Epithelial cell of prostate (primary cell): Measurements from ENCODE around the gene RAPGEF2.
"Not testable (repeated sequence)": the region's sequence is repeated elsewhere in the genome, so short reads cannot be mapped to it uniquely, and the experiment has no call there.

Experiments used
- DNase-seq: peaks from one replicate; pipeline ENCODE4 v3.0.0-alpha.2; 2011; ENCODE audit warnings: low read depth, low spot score
- H3K27ac ChIP-seq: fragments of 450-650 bp; 2 replicates; pipeline ENCODE4 v1.5.1; 2017; ENCODE audit warnings: mild to moderate bottlenecking

RAPGEF2 gene

DNA sequence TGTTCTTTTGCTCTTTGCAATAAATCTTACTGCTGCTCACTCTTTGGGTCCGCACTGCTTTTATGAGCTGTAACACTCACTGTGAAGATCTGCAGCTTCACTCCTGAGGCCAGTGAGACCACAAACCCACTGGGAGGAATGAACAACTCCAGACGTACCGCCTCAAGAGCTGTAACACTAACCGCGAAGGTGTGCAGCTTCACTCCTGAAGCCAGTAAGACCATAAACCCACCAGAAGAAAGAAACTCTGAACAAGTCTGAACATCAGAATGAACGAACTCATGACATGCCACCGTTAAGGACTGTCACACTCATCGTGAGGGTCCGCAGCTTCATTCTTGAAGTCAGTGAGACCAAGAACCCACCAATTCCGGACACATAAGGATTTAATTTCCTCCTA lies 276.2 kb downstream of the RAPGEF2 start:
- H3K27ac ChIP-seq, DNase-seq: not testable (repeated sequence)

DNA sequence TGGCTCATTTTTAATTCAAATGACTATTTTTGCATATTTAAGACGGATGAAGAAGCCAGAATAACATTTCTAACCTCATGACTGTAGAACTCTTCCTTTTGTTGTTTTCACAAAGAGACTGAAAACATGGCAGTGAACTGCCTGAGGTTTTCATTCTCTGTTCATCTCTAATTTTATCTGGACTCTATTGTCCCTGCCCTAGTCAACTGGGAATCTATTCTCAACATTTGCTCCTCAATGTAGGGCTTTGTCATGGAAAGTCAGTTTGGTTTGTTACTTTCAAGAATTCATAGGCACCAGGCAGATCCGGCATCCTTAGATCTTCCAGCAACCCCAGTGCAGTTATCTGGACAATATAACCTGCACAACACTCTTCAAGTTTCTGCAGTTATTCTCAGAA lies 277.0 kb downstream of the RAPGEF2 start:
- no peak for DNase-seq
- no peak overlapping the region for H3K27ac ChIP-seq

DNA sequence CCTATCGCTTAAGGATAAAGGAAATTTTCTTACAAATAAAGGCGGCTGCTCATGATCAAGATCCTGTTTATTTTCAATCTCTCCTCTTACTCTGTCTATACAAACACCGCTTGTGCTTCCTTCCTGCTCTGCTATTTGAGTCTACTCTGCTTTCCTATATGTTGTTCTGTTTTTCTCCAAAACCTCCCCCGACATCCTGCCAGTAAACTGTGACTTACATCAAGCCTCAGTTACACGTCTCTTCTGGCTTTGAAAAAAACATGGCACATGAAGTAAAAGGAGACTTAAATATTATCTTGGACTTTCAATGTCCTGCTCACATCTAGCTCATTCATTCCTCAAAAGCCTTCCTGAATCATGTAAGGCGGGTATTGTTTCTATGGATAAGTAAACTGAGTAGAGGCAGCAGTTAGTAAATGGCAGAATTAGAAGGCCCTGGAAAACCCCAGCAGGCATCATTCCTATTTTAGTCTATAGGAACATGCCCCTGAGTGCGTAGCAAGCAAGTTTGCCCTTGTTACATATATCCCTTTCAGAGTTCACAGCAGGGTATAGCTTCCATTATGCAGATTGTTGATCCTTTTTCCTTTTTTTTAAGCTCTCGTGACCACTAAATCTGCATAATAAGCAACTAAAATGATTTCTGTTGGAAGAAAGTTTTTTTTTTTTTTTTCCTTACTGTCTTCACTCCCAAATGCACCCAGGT lies 280.1 kb downstream of the RAPGEF2 start:
- no peak overlapping the region for H3K27ac ChIP-seq
- no peak for DNase-seq

DNA sequence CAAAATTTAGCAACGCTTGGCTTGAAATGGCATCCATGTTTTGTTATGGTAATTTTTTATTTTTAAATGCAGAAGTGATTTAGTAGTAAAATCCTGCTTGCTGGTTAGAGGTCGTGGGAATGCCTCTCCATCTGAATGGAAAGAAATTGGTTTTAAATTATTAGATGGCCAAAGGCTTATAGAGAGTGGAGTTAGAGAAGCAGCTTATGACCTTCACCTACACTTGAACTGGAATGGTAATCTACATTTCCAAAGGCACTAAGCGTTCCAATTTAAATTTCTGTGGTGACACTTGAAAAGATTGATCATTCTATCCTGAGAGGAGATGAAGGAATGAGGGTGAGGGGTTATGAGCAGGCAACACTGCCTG lies 280.7 kb downstream of the RAPGEF2 start:
- no peak overlapping the region for H3K27ac ChIP-seq
- no peak for DNase-seq

DNA sequence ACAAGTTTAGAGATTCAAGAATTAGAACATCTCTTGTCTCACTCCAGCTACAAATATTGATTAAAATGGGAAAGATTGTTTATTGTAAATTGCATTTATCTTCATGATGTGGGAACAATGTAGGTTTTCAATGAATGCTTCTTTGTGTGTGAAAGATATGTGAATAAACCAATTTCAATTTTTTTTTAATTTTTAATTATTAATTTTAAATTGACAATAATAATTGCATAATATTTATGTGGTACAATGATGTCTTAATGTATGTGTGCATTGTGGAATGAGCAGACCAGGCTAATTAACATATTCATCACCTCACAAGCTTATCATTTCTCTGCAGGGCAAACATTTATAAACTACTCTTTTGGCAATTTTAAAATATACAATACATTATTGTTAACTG lies 281.1 kb downstream of the RAPGEF2 start:
- no peak overlapping the region for H3K27ac ChIP-seq
- no peak for DNase-seq

DNA sequence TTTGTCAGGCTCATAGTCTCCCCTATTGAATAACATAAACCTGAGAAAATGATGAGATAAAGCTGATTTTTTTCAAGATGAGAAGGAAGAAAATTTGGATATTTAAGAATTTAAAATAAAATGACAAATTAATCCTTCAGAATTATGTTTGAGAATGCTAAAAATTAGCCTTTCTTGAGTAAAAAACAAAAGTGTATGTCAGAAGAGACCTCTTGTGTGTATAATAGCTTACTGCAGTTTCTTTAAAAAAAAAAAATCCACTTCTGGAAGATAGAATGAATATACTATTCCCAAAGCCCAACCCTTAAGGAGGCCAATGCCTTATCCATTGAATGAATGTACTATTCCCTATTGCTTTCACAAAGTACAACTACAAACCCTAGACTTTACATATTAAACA lies 281.8 kb downstream of the RAPGEF2 start:
- H3K27ac ChIP-seq, result no peak overlapping the region
- DNase-seq, result no peak

DNA sequence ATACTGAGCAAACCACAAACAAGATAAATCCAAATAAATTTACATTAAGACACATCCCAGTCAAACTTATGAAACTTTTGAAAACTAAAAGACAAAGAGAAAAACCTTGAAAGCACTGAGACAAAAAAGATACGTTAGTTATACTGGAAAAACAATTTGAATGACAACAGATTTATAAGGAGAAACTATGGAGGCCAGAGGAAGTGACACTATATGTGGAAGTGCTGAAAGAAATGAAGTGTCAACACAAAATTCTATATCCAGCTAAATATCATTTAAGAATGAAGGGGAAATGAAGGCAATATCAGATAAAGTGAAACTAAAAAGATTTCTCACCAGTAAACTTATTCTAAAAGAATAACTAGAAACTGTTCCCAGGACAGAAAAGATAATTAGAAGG lies 283.7 kb downstream of the RAPGEF2 start:
- no peak overlapping the region for H3K27ac ChIP-seq
- DNase-seq, result no peak

DNA sequence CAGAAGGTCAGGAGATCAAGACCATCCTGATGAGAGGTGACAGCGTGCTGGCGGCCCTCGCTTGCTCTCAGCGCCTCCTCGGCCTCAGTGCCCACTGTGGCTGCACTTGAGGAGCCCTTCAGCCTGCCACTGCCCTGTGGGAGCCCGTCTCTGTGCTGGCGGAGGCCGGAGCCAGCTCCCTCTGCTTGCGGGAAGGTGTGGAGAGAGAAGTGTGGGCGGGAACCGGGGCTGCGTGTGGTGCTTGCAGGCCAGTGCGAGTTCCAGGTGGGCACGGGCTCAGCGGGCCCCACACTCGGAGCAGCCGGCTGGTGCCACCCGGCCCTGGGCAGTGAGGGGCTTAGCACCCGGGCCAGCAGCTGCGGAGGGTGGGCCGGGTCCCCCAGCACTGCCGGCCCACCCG lies 286.9 kb downstream of the RAPGEF2 start:
- H3K27ac ChIP-seq, result no peak overlapping the region
- DNase-seq, result no peak

DNA sequence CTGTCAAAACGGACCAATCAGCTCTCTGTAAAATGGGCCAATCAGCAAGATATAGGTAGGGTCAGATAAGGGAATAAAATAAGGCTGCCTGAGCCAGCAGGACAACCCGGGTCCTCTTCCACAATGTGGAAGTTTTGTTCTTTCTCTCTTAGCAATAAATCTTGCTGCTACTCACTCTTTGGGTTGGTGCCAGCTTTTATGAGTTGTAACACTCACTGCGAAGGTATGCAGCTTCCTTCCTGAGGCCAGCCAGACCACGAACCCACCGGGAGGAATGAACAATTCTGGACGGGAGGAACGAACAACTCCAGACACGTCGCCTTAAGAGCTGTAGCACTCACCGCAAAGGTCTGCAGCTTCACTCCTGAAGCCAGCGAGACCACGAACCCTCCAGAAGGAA lies 287.8 kb downstream of the RAPGEF2 start:
- H3K27ac ChIP-seq, result peak overlapping the region; percentile 55

DNA sequence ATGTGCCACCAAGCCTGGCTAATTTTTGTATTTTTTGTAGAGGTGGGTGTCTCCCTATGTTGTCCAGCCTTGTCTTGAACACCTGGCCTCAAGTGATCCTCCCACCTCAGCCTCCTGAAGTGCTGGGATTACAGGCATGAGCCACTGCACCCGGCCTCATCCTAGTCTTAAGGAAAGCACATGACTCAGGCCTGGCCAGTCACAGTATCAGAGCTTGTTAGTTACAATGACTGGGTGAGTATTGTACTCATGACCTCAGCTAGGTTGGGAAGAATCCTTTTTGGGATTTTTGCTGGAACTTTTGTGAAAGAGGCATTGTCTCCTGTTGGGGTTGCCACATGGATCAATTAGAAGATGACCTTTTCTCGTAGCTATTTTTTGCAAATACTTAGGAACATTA lies 292.8 kb downstream of the RAPGEF2 start:
- H3K27ac ChIP-seq, result no peak overlapping the region
- DNase-seq, result no peak

More for the DNA sequence above, 287.8 kb downstream of the RAPGEF2 start:
- peak; percentile 96 for DNase-seq

DNA sequence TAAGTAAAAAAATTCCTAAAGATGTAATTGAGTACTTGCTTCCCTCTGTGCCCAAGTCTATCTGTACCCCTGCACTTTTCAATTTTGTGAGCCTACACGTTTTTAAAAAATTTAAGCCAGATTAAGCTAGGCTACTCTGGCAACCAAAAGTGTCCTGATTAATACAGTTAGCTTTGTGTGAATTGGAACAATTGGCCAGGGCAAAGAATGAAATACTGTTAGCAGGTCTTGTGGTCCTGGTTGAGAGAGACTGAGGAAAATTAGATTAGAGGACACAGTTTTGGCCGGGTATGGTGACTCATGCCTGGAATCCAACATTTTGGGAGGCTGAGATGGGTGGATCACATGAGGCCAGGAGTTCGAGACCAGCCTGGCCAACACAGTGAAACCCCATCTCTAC lies 293.3 kb downstream of the RAPGEF2 start:
- DNase-seq, result no peak
- no peak overlapping the region for H3K27ac ChIP-seq

DNA sequence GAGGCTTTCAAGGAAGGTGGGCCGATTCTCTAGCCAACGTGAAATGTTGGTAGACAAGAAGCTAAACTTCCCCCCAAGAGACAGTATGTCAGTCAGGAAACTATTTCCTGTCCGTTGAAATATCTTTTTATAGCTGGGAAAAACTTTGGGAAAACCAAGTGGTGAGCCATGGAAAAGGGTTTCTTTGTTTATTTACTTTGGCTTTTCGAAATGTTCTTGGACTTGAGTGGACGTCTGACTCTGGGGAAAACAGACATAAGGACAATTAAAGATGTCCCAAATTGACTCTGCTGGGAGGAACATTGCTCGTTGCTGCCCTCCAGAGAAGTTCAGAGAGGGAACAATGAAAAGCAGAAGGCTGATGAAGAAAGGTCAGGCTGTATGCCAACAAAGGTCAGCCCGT lies 295.4 kb downstream of the RAPGEF2 start:
- DNase-seq, result no peak
- H3K27ac ChIP-seq, result no peak overlapping the region

DNA sequence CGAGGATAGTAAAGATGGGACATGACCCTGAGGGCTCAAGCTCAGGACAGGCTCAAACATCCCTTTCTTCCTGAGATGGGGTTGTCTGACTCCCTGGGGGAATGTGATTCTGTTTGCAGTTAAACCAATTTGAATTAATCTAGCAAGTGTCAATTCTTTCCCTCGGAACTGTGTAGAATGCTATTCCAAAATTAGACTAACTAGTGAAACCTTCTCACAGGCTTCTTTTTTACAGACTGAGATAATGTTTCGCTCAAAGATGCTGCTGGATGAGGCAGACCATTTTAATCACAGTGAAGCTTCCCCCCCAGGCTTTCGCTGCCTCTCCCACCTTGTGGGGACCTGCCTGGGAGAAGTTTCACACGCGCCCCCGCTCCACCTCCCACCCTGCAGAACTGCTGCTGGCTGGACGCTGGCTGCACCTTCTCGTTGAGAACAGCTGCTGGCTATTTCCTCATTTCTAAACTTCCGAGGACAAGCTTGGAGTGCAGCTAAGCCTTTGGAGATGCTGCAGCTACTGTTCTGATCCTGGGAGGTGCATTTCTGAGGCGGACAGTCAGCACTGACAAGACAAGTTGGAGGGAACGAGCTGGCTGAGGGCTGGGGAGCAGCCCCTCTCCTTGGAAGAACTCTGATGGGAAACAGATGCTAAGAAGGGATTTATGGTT lies 297.8 kb downstream of the RAPGEF2 start:
- no peak for DNase-seq
- no peak overlapping the region for H3K27ac ChIP-seq

DNA sequence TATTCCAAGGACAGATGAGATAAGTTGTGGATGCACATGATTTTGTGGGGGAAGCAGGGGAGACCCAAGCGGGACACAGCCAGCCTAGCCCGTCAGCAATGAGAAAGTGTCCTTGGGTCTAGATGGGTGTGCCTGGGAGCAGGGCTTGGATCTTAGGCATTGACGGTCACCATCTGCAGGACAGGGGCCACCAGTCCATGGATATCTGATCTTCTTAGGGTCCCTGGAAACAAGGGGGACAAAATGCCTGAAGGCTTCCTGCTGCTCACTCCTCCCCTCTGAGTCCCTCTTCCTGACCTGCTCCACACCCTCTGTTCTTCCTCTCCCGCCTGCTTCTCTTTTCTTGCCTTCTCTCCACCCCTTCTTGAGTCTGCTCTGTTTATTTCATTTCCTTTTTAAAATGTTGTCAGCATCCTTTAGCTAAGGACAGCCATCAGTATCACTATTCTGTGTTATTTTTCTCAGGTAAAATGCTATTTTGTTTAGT lies 298.4 kb downstream of the RAPGEF2 start:
- peak overlapping the region; percentile 77 for H3K27ac ChIP-seq
- no peak for DNase-seq

DNA sequence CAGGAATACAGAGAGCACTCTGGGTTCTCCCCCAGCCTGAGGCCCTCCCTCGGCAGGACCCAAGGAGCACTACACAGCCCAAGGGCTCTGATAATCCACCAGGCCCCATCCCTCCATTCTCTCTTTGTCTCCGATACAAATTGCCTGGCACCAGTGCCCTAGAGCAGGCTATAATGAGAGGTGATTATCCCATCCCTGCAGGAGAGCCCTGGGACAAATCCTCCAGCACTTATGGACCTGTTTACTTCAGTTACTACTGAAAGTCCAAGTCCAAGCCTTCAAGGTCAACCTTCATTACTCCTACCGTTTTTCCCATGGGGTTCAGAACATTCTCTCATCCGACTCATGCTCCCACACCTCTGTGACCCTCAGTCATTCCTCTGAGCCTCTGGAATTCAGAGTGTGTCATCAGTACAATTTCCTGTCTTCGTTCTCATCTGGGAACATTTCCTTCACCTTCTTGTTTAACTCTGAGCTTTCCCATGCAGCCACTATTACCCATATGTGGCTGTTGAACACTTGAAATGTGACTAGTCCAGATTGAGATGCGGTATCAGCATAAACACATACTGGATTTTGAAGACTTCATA lies 299.0 kb downstream of the RAPGEF2 start:
- DNase-seq, result peak; percentile 34
- H3K27ac ChIP-seq, result peak overlapping the region; percentile 77
